Measurements from ENCODE around the gene MACF1.

The MACF1 gene

GRCh38 chr1:39228252-39228651 is 23.8 kb downstream of the MACF1 start:
- no peak for FAIRE-seq
- DNase-seq (ENCODE audit: insufficient read length, low spot score) = no peak
- TF ChIP-seq TAF1 (IDR thresholded peaks at IDR 0.05; ENCODE audit: low read depth, low read length) (no peak), POU2F2 (IDR thresholded peaks at IDR 0.05; ENCODE audit: low read depth, low read length) (no peak)

GRCh38 chr1:39229504-39229903 is 25.0 kb downstream of the MACF1 start:
- FAIRE-seq (no peak), DNase-seq (ENCODE audit: insufficient read length, low spot score) (no peak)
- no peak for TF ChIP-seq POU2F2 (IDR thresholded peaks at IDR 0.05; ENCODE audit: low read depth, low read length)
- TF ChIP-seq POLR2A (IDR thresholded peaks at IDR 0.05; ENCODE audit: low read depth, low read length) = no peak
- no peak for TF ChIP-seq SPI1 (IDR thresholded peaks at IDR 0.05; ENCODE audit: low read depth, low read length)
- no peak for TF ChIP-seq PAX5 (IDR thresholded peaks at IDR 0.05; ENCODE audit: insufficient read depth, low read length, severe bottlenecking)
- TF ChIP-seq POLR2AphosphoS5 (IDR thresholded peaks at IDR 0.05; ENCODE audit: low read depth, low read length) = no peak
- no peak for TF ChIP-seq TAF1 (IDR thresholded peaks at IDR 0.05; ENCODE audit: low read depth, low read length)

GRCh38 chr1:39230261-39231190 is 26.0 kb downstream of the MACF1 start:
- FAIRE-seq (peak; percentile 90), DNase-seq (ENCODE audit: insufficient read length, low spot score) (no peak)
- TF ChIP-seq POLR2AphosphoS5 (IDR thresholded peaks at IDR 0.05; ENCODE audit: low read depth, low read length) (no peak), TAF1 (IDR thresholded peaks at IDR 0.05; ENCODE audit: low read depth, low read length) (no peak), POLR2A (IDR thresholded peaks at IDR 0.05; ENCODE audit: low read depth, low read length) (no peak), PAX5 (IDR thresholded peaks at IDR 0.05; ENCODE audit: insufficient read depth, low read length, severe bottlenecking) (no peak), SPI1 (IDR thresholded peaks at IDR 0.05; ENCODE audit: low read depth, low read length) (0 out of 2 replicates have a peak, but pooled peaks have one; percentile 25)

- FAIRE-seq = no peak
- TF ChIP-seq PAX5 (IDR thresholded peaks at IDR 0.05; ENCODE audit: insufficient read depth, low read length, severe bottlenecking) (no peak), SPI1 (IDR thresholded peaks at IDR 0.05; ENCODE audit: low read depth, low read length) (no peak), TAF1 (IDR thresholded peaks at IDR 0.05; ENCODE audit: low read depth, low read length) (no peak), POU2F2 (IDR thresholded peaks at IDR 0.05; ENCODE audit: low read depth, low read length) (no peak), POLR2A (IDR thresholded peaks at IDR 0.05; ENCODE audit: low read depth, low read length) (no peak), POLR2AphosphoS5 (IDR thresholded peaks at IDR 0.05; ENCODE audit: low read depth, low read length) (no peak)
- DNase-seq (ENCODE audit: insufficient read length, low spot score) = no peak
Observed at GRCh38 chr1:39236971-39237370, 32.5 kb downstream of the MACF1 start.

- FAIRE-seq = no peak
- DNase-seq (ENCODE audit: insufficient read length, low spot score) = no peak
- TF ChIP-seq POLR2A (IDR thresholded peaks at IDR 0.05; ENCODE audit: low read depth, low read length) (no peak), POLR2AphosphoS5 (IDR thresholded peaks at IDR 0.05; ENCODE audit: low read depth, low read length) (no peak), PAX5 (IDR thresholded peaks at IDR 0.05; ENCODE audit: insufficient read depth, low read length, severe bottlenecking) (no peak), SPI1 (IDR thresholded peaks at IDR 0.05; ENCODE audit: low read depth, low read length) (no peak), POU2F2 (IDR thresholded peaks at IDR 0.05; ENCODE audit: low read depth, low read length) (no peak), TAF1 (IDR thresholded peaks at IDR 0.05; ENCODE audit: low read depth, low read length) (no peak)
Observed at GRCh38 chr1:39238476-39238875, 34.0 kb downstream of the MACF1 start.

GRCh38 chr1:39239968-39240367 is 35.5 kb downstream of the MACF1 start:
- TF ChIP-seq PAX5 (IDR thresholded peaks at IDR 0.05; ENCODE audit: insufficient read depth, low read length, severe bottlenecking) (no peak), TAF1 (IDR thresholded peaks at IDR 0.05; ENCODE audit: low read depth, low read length) (no peak), POLR2AphosphoS5 (IDR thresholded peaks at IDR 0.05; ENCODE audit: low read depth, low read length) (no peak), SPI1 (IDR thresholded peaks at IDR 0.05; ENCODE audit: low read depth, low read length) (no peak), POLR2A (IDR thresholded peaks at IDR 0.05; ENCODE audit: low read depth, low read length) (no peak), POU2F2 (IDR thresholded peaks at IDR 0.05; ENCODE audit: low read depth, low read length) (no peak)
- no peak for FAIRE-seq
- DNase-seq (ENCODE audit: insufficient read length, low spot score) = no peak

- FAIRE-seq (no peak), DNase-seq (ENCODE audit: insufficient read length, low spot score) (no peak)
- TF ChIP-seq TAF1 (IDR thresholded peaks at IDR 0.05; ENCODE audit: low read depth, low read length) (no peak), PAX5 (IDR thresholded peaks at IDR 0.05; ENCODE audit: insufficient read depth, low read length, severe bottlenecking) (no peak), POLR2AphosphoS5 (IDR thresholded peaks at IDR 0.05; ENCODE audit: low read depth, low read length) (no peak), POLR2A (IDR thresholded peaks at IDR 0.05; ENCODE audit: low read depth, low read length) (no peak), SPI1 (IDR thresholded peaks at IDR 0.05; ENCODE audit: low read depth, low read length) (no peak), POU2F2 (IDR thresholded peaks at IDR 0.05; ENCODE audit: low read depth, low read length) (no peak)
Observed at GRCh38 chr1:39243302-39243701, 38.8 kb downstream of the MACF1 start.

- DNase-seq (ENCODE audit: insufficient read length, low spot score) (no peak), FAIRE-seq (no peak)
- no peak for TF ChIP-seq POLR2A (IDR thresholded peaks at IDR 0.05; ENCODE audit: low read depth, low read length)
- TF ChIP-seq POU2F2 (IDR thresholded peaks at IDR 0.05; ENCODE audit: low read depth, low read length) = no peak
Observed at GRCh38 chr1:39250460-39251240, 46.2 kb downstream of the MACF1 start.

- DNase-seq (ENCODE audit: insufficient read length, low spot score) = no peak
- no peak for FAIRE-seq
- TF ChIP-seq PAX5 (IDR thresholded peaks at IDR 0.05; ENCODE audit: insufficient read depth, low read length, severe bottlenecking) = no peak
- no peak for TF ChIP-seq POLR2AphosphoS5 (IDR thresholded peaks at IDR 0.05; ENCODE audit: low read depth, low read length)
- no peak for TF ChIP-seq POU2F2 (IDR thresholded peaks at IDR 0.05; ENCODE audit: low read depth, low read length)
- TF ChIP-seq SPI1 (IDR thresholded peaks at IDR 0.05; ENCODE audit: low read depth, low read length) = no peak
- no peak for TF ChIP-seq POLR2A (IDR thresholded peaks at IDR 0.05; ENCODE audit: low read depth, low read length)
Observed at GRCh38 chr1:39255222-39255621, 50.7 kb downstream of the MACF1 start.

Measured in GM12891 (cell line).